Stimulated activated naive B cell treated with anti-CD40 and anti-IgM and Interleukin-4, amounts not matched to agents 10 μg/mL and 1 μg/mL and 100 μg/mL, for 72 hours (primary cell): ENCODE measurements around the gene BRIP1.

Experiments used
- ATAC-seq, 2 donors: fragments of 150-1000 bp; cut with Tn5 transposase; replicated peaks; 2 replicates each; pipeline ENCODE4 v1.10.0; 2021; ENCODE audit warnings: moderate library complexity in 1 of 2
- DNase-seq: peaks from one replicate; pipeline ENCODE4 v3.0.0; 2021
- H3K27ac Mint-ChIP-seq: one replicate; pipeline ENCODE4 v1.8.0; 2022; ENCODE audit warnings: mild to moderate bottlenecking, mixed read lengths
- H3K27me3 Mint-ChIP-seq, 2 donors: one replicate each; pipeline ENCODE4 v1.8.0; 2022; ENCODE audit warnings: mixed read lengths in 2 of 2
- H3K36me3 Mint-ChIP-seq, 2 donors: one replicate each; pipeline ENCODE4 v1.8.0; 2022; ENCODE audit warnings: mixed read lengths in 2 of 2, mild to moderate bottlenecking in 1 of 2
- H3K4me1 Mint-ChIP-seq, 2 donors: one replicate each; pipeline ENCODE4 v1.8.0; 2022; ENCODE audit warnings: mixed read lengths in 2 of 2, mild to moderate bottlenecking in 1 of 2
- H3K4me3 Mint-ChIP-seq, 2 donors: one replicate each; pipeline ENCODE4 v1.8.0; 2022; ENCODE audit warnings: mild to moderate bottlenecking in 2 of 2, mixed read lengths in 2 of 2, moderate library complexity in 1 of 2
- H3K9me3 Mint-ChIP-seq, 2 donors: one replicate each; pipeline ENCODE4 v1.8.0; 2022; ENCODE audit warnings: mixed read lengths in 2 of 2, mild to moderate bottlenecking in 1 of 2

BRIP1 gene

DNA sequence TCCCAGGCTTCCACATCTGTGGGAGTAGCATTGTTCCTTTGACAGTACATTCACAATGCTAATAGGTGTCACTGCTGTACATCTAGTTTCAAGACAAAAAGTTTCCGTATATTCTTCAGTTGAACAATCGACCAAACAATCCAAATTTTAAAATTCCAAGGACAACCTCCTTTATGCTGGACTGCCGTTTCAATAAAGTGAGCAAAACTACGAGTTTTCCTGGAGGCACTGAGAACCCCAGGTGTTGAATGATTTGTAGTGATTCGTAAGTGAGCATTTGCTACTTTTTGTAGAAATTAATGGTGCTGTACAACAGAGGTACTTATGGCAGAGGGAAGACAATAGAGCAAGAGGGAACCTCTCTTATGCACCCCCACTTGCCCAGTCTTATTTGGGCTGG, 201.1 kb downstream of the BRIP1 start:
- ATAC-seq (no peak), DNase-seq (no peak)
- Mint-ChIP-seq H3K27ac (no peak overlapping the region), H3K4me3 (no peak overlapping the region), H3K27me3 (peaks cover 9 to 24% of the 10 kb centered on the region in 2 donors), H3K36me3 (peaks cover 0 to 3% of the 10 kb centered on the region in 2 donors), H3K4me1 (no peaks in the 10 kb centered on the region), H3K9me3 (peaks cover 0 to 3% of the 10 kb centered on the region in 2 donors)

DNA sequence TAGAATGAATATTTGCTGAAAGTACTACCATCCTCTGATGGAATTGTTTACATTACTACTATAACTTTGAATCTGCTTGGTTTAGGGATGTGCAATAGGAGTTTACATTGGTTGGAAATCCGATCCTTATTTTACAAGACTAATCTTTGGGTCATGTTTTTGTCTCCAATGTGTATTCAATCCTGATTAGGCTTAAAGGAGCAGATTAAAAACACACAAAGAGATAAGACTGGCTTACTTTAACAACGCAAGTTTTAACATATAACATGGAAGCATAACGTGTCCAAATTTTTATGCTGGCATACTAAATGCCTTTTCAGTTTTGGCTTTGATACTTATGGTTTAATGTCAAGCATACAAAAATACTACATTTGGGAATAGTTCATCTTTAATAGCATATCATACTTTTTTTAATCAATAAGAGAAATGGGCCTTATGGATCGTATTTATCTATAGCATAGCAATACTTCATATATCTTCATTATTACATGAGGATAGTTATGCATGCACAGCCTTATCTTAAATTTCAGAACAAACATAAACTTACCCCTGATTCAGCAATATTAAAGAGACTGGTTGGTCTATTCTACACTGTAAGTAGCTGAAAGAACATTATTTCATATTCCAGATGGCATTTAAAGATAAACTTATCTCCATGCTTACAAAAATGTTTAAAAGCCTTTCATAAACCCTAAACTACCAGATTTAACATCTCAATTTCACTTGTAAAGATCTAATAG, 202.4 kb downstream of the BRIP1 start:
- H3K27me3 Mint-ChIP-seq, result peaks cover 5 to 23% of the 10 kb centered on the region in 2 donors
- no peak overlapping the region for H3K4me3 Mint-ChIP-seq
- no peaks in the 10 kb centered on the region for H3K4me1 Mint-ChIP-seq
- H3K9me3 Mint-ChIP-seq, result peaks cover 0 to 3% of the 10 kb centered on the region in 2 donors
- peaks cover 0 to 3% of the 10 kb centered on the region in 2 donors for H3K36me3 Mint-ChIP-seq
- ATAC-seq, result no peak
- no peak for DNase-seq
- H3K27ac Mint-ChIP-seq, result no peak overlapping the region

DNA sequence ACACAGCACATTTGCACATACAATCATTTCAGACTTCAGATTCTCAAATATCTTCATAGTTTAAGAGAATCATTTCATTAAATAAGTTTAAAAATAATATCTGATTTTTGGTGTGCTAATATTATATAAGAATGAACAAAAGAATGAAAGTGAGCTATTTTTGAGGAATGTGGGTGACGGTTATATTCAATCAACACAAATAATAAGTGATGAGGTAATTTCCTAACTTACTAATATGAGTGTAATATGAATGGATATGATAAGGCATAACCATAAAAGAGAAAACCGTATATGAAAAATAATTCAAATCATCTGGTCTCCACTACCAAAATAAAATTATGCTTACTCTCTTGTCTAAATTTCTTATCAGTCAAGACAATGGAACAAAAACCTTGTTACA, 203.9 kb downstream of the BRIP1 start:
- Mint-ChIP-seq H3K4me3 (no peak overlapping the region), H3K4me1 (no peaks in the 10 kb centered on the region), H3K9me3 (no peaks in the 10 kb centered on the region), H3K36me3 (no peaks in the 10 kb centered on the region), H3K27me3 (peaks cover under 1 to 13% of the 10 kb centered on the region in 2 donors), H3K27ac (no peak overlapping the region)
- DNase-seq (no peak), ATAC-seq (no peak)

DNA sequence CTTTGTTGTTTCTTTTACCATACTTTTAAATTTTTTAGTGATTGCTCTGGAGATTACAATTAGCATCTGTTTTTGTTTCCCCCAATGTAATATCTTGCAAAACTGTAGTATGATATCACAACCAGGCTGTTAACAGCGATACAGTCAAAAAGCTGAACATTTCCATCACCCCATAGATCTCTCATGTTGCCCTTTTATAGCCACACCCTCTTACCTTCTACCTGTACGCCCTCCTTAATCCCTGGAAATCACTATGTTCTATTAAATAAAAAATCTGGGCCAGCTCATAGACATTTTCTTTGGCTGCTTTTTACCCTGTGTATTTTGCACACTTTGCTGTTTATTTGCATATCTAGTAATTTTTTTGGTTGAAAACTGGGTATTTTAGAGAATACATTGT, 205.1 kb downstream of the BRIP1 start:
- Mint-ChIP-seq H3K27ac (no peak overlapping the region), H3K9me3 (peaks cover 6 to 7% of the 10 kb centered on the region in 2 donors), H3K4me3 (no peak overlapping the region), H3K27me3 (peaks cover 0 to 12% of the 10 kb centered on the region in 2 donors), H3K4me1 (no peaks in the 10 kb centered on the region), H3K36me3 (peaks cover 2 to 3% of the 10 kb centered on the region in 2 donors)
- DNase-seq (no peak), ATAC-seq (no peak)

DNA sequence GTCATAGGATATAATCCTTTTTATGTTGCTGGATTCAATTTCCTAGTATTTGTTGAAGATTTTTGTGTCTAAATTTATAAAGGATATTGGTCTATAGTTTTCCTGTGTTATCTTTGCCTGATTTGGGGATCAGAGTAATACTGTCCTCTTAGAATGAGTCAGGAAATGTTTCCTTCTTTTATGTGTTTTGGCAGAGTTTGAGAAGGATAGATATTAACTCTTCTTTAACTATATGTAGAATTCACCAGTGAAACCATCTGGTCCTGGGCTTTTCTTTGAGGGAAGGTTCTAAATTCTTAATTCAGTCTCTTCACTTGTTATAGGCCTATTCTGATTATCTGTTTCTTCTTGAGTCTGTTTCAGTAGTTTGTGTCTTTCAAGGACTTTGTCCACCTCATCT, 206.0 kb downstream of the BRIP1 start:
- peaks cover 2 to 4% of the 10 kb centered on the region in 2 donors for H3K36me3 Mint-ChIP-seq
- no peak for DNase-seq
- ATAC-seq, result no peak
- no peak overlapping the region for H3K27ac Mint-ChIP-seq
- H3K9me3 Mint-ChIP-seq, result peaks cover 7 to 9% of the 10 kb centered on the region in 2 donors
- no peaks in the 10 kb centered on the region for H3K4me1 Mint-ChIP-seq
- peaks cover 0 to 4% of the 10 kb centered on the region in 2 donors for H3K27me3 Mint-ChIP-seq
- H3K4me3 Mint-ChIP-seq, result no peak overlapping the region

DNA sequence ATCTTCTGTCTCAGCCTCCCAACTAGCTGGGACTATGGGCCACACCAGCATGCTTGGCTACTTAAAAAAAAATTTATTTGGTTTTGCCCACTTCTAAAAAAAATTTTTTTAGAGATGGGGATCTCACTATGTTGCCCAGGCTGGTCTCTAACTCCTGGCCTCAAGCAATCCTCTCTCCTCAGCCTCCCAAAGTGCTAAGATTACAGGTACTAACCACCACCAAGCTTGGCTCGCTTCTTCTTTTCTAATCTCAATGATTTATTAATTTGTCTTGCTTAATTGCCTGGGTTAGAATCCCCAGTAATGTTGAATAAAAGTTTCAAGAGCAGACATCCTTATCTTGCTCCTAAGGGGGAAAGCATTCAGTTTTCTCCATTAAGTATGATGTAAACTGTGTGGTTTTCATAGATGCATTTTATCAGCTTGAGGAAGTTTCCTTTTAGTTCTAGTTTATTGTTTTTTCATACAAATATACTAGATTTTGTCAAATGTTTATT, 206.6 kb downstream of the BRIP1 start:
- Mint-ChIP-seq H3K4me1 (no peaks in the 10 kb centered on the region), H3K27ac (no peak overlapping the region), H3K4me3 (no peak overlapping the region), H3K27me3 (peaks cover 0 to 5% of the 10 kb centered on the region in 2 donors), H3K36me3 (peaks cover 4 to 8% of the 10 kb centered on the region in 2 donors), H3K9me3 (peaks cover 9 to 12% of the 10 kb centered on the region in 2 donors)
- ATAC-seq (no peak), DNase-seq (no peak)

DNA sequence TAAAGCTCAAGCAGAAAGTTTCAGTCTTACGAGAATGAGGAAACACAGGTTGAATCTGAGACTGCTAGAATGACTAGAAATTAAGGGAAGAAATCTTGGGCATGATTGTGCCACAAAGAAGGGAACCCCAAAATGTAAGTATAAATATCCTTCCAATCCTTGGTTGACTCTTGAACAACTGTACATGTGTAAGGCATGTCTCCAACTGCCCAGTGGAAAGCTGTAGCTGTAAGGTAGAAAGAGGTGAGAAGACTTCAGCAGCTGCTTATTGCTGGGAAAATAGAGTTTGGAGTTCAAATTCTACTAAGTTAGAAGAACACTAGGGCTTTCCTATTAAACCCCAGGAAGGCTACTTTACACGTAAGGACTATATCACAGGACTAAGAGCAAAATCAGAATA, 212.6 kb downstream of the BRIP1 start:
- Mint-ChIP-seq H3K27me3 (peaks cover 8 to 11% of the 10 kb centered on the region in 2 donors), H3K36me3 (peaks cover 16 to 18% of the 10 kb centered on the region in 2 donors), H3K27ac (no peak overlapping the region), H3K9me3 (peaks cover 18 to 22% of the 10 kb centered on the region in 2 donors), H3K4me1 (no peaks in the 10 kb centered on the region), H3K4me3 (no peak overlapping the region)
- DNase-seq, result no peak
- ATAC-seq, result no peak

DNA sequence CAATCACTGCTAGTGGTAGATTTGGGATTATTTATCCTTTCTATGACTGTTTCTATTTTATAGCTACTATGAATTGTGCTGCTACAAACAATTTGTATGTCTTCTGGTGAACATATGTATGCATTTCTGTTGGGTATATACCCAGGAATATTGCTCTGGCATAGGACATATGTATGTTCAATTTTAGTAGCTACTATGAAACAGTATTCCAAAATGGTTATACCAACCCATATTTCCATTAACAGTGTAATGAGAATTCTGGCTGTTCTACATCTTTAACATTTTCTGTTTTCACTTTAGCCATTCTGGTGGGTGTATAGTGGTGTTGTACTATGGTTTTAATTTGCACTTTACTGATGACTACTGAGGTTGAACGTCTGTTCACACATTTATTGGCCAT, 214.7 kb downstream of the BRIP1 start:
- peaks cover 14 to 18% of the 10 kb centered on the region in 2 donors for H3K36me3 Mint-ChIP-seq
- no peak for DNase-seq
- no peak for ATAC-seq
- no peaks in the 10 kb centered on the region for H3K4me1 Mint-ChIP-seq
- no peak overlapping the region for H3K4me3 Mint-ChIP-seq
- H3K9me3 Mint-ChIP-seq, result peaks cover 15 to 19% of the 10 kb centered on the region in 2 donors
- H3K27ac Mint-ChIP-seq, result no peak overlapping the region
- H3K27me3 Mint-ChIP-seq, result peaks cover 8 to 13% of the 10 kb centered on the region in 2 donors

DNA sequence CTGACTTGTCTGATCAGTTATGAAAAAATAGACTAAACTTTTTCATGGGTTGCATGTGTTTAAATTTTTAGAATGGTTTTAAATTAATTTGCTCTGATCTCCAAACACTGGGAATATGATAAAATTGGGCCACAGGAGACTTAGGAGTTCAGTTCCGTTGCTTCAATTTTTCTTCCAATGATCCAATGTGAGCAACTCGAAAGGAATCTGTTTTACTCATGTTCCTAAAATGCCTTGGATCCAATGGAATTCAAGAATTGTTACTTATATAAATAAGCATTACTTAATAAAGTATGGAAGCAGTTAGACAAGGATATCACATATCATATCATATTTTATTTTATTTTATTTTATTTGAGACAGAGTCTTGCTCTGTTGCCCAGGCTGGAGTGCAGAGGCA, 216.3 kb downstream of the BRIP1 start:
- Mint-ChIP-seq H3K4me1 (no peaks in the 10 kb centered on the region), H3K27ac (no peak overlapping the region), H3K27me3 (peaks cover 8 to 16% of the 10 kb centered on the region in 2 donors), H3K4me3 (no peak overlapping the region), H3K9me3 (peaks cover 11 to 13% of the 10 kb centered on the region in 2 donors), H3K36me3 (peaks cover 13% of the 10 kb centered on the region in 2 donors)
- no peak for DNase-seq
- ATAC-seq, result no peak

DNA sequence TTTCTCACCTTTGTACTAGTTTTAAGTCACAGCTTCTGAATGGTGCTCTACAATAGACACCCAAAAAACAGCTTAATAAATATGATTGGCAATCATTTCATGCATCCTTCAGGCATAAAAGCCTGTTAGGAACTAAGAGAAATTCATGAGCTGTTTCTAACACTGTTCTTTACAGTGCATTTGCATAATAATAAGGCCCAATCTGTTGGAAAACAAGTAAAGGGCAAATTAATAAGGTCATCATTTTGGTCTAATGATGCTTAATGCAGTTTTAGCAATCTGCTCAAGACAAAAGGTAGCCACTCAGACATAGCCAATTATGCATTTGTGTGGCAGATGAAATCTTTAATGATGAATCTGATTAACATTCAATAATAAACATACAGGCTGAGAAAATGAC, 216.8 kb downstream of the BRIP1 start:
- H3K36me3 Mint-ChIP-seq, result peaks cover 7 to 9% of the 10 kb centered on the region in 2 donors

DNA sequence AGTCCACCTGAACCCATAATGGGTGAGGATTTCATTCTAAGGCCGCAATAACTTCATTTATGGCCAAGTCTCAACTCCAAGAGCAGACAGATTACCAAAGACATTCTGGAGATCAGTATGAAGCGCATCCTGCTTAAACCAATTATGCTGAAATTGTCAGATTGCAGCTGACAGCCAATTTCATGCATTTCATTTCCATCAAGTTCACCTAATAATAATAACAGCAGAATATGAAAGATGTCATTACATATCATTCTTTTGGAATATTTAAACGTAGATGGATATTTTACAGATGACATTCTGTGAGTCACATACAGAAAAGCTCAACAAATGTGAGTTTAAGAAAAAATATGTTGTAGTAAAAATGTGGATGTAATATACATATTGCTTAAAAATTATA, 217.4 kb downstream of the BRIP1 start:
- Mint-ChIP-seq H3K27me3 (peaks cover 8 to 11% of the 10 kb centered on the region in 2 donors), H3K27ac (no peak overlapping the region), H3K9me3 (peaks cover 4 to 6% of the 10 kb centered on the region in 2 donors), H3K4me3 (no peak overlapping the region), H3K4me1 (no peaks in the 10 kb centered on the region), H3K36me3 (peaks cover 5 to 7% of the 10 kb centered on the region in 2 donors)
- ATAC-seq (no peak), DNase-seq (no peak)

More for the DNA sequence above, 216.8 kb downstream of the BRIP1 start:
- ATAC-seq, result no peak
- no peak overlapping the region for H3K4me3 Mint-ChIP-seq
- peaks cover 8 to 11% of the 10 kb centered on the region in 2 donors for H3K27me3 Mint-ChIP-seq
- no peak overlapping the region for H3K27ac Mint-ChIP-seq
- H3K9me3 Mint-ChIP-seq, result peaks cover 6 to 7% of the 10 kb centered on the region in 2 donors
- DNase-seq, result no peak
- H3K4me1 Mint-ChIP-seq, result no peaks in the 10 kb centered on the region

DNA sequence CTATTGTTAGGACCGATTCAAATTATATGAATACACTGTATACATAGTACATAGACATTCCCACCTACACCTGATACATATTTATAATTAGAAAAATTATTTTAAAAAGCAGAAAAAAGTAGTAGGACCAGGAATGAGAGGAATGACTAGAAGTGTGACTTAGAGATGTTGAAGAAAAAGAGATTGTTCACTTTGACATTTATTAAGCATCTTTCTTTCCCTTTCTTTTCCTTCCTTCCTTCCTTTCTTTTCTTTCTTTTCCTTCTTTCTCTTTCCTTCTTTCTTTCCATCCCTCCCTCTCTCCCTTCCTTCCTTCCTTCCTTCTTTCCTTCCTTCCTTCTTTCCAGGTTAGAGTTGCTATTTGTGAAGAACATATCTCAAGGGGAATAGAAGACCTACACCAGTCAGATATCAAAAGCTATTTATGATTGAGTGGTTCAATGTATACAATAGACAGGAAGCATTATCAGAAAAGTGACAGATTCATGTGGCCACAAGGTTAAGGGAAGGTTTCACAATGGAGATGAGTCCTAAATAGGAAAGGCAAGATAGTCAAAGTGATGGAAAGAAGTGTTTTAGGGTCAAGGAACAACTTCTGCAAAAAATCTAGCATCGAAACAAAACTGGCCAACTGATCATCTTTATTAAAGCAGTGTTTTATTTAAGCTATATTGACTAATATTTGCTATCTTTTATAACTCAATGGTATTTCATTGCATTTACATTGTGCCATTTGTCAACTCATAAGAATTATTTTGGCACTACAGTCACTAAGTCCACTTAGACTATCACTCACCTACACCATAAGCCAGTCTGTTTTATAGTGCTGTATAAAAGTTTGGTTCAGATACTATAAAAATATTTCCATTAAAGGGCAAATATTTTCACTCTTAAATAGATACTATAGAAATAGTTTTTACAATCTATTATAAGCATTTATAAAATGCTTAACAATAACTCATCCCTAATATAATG, 218.2 kb downstream of the BRIP1 start:
- no peaks in the 10 kb centered on the region for H3K4me1 Mint-ChIP-seq
- ATAC-seq, result no peak

DNA sequence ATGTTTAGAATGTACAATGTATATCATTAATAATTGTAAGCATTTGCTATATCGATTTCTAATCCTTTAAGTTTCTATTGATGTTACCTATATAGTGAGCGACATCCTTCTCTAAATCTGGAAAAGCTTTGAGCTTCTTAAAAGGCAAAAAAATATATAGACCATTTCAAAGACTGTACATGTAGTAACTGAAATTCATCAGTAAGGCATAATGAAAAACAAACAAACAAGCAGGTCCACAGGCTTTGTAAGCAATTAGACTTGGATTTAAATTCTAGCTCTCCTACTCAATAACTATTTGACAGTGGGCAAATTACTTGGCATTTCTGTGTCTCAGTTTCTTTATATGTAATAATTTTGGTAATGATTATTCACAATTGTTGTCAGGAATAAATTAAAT, 220.6 kb downstream of the BRIP1 start:
- Mint-ChIP-seq H3K36me3 (no peaks in the 10 kb centered on the region), H3K27me3 (peaks cover 0 to 10% of the 10 kb centered on the region in 2 donors), H3K4me3 (no peak overlapping the region), H3K4me1 (peaks cover 0 to 2% of the 10 kb centered on the region in 2 donors), H3K9me3 (peaks cover 0 to 2% of the 10 kb centered on the region in 2 donors), H3K27ac (no peak overlapping the region)
- ATAC-seq (no peak), DNase-seq (no peak)

More for the DNA sequence above, 218.2 kb downstream of the BRIP1 start:
- DNase-seq, result no peak
- no peak overlapping the region for H3K27ac Mint-ChIP-seq
- H3K4me3 Mint-ChIP-seq, result no peak overlapping the region
- peaks cover 0 to 2% of the 10 kb centered on the region in 2 donors for H3K36me3 Mint-ChIP-seq
- peaks cover 0 to 2% of the 10 kb centered on the region in 2 donors for H3K9me3 Mint-ChIP-seq
- peaks cover 3 to 6% of the 10 kb centered on the region in 2 donors for H3K27me3 Mint-ChIP-seq

DNA sequence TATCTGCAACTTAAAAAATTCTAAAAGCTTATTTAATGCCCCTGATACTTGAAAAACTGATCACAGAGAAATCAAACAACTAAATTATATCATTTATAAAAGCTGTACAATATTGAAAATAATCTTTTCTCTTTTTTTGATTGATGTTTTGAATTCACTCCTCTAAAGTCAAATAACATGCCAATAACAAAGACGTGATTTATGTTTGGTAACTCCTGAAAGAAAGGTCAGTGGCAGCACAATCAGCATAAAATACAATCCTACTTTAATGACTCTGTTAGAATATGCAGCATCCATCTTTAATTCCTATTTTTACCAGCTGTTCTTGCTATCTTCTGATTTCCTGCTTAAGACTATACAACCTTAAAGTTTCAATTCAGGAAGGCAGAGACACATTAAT, 221.6 kb downstream of the BRIP1 start:
- H3K36me3 Mint-ChIP-seq, result no peaks in the 10 kb centered on the region
- H3K9me3 Mint-ChIP-seq, result peaks cover 0 to 2% of the 10 kb centered on the region in 2 donors
- no peak overlapping the region for H3K4me3 Mint-ChIP-seq
- DNase-seq (no peak), ATAC-seq (no peak)
- no peak overlapping the region for H3K27ac Mint-ChIP-seq
- peaks cover 0 to 6% of the 10 kb centered on the region in 2 donors for H3K4me1 Mint-ChIP-seq
- H3K27me3 Mint-ChIP-seq, result peaks cover 0 to 14% of the 10 kb centered on the region in 2 donors
